GM23338 (cell line): ENCODE data around the gene TMEM94. TPM values are rescaled to one million over a fixed set of nuclear protein-coding genes. Genes with fewer than 3 reads are reported as not detected.

Experiments
- ATAC-seq: fragments of 200-7000 bp; cut with Tn5 transposase; 3 replicates; pipeline ENCODE4 v1.9.1; 2020
- DNase-seq: peaks from one replicate; pipeline ENCODE4 v3.0.0-alpha.2; 2015; ENCODE audit warnings: low spot score
- H2AFZ ChIP-seq: fragments of 200-600 bp; sonication (generic); 2 replicates; pipeline ENCODE4 v1.8.0; 2016; ENCODE audit warnings: antibody characterized with exemption, mild to moderate bottlenecking, moderate library complexity
- H3F3A ChIP-seq: fragments of 200-600 bp; sonication (generic); replicated peaks from 2 replicates; pipeline ENCODE4 v1.8.0; 2017; ENCODE audit warnings: antibody characterized with exemption, mixed run types, low read depth
- H3K27ac ChIP-seq: fragments of 200-600 bp; sonication (generic); 2 replicates; pipeline ENCODE4 v1.6.1; 2016; ENCODE audit warnings: low read depth
- H3K27me3 ChIP-seq: fragments of 200-600 bp; sonication (generic); 2 replicates; pipeline ENCODE4 v1.8.0; 2016; ENCODE audit warnings: mild to moderate bottlenecking, mixed run types, moderate library complexity; ENCODE audit not compliant: insufficient read depth
- H3K36me3 ChIP-seq: fragments of 200-600 bp; sonication (generic); 2 replicates; pipeline ENCODE4 v1.8.0; 2016; ENCODE audit warnings: mild to moderate bottlenecking; ENCODE audit not compliant: insufficient read depth
- H3K4me1 ChIP-seq: fragments of 200-600 bp; sonication (generic); 2 replicates; pipeline ENCODE4 v1.8.0; 2016; ENCODE audit warnings: mild to moderate bottlenecking, moderate library complexity; ENCODE audit not compliant: insufficient read depth
- H3K4me2 ChIP-seq: fragments of 200-600 bp; sonication (generic); 2 replicates; pipeline ENCODE4 v1.7.1; 2017; ENCODE audit warnings: mixed run types
- H3K4me3 ChIP-seq: fragments of 200-600 bp; sonication (generic); 2 replicates; pipeline ENCODE4 v1.6.1; 2016; ENCODE audit warnings: mixed run types
- H3K79me2 ChIP-seq: fragments of 200-600 bp; sonication (generic); replicated peaks from 2 replicates; pipeline ENCODE4 v1.8.0; 2017; ENCODE audit warnings: mild to moderate bottlenecking; ENCODE audit not compliant: insufficient read depth
- H3K9me2 ChIP-seq: fragments of 200-600 bp; sonication (generic); 2 replicates; pipeline ENCODE4 v1.8.0; 2017; ENCODE audit not compliant: insufficient read depth
- H4K20me1 ChIP-seq: fragments of 200-600 bp; sonication (generic); replicated peaks from 2 replicates; pipeline ENCODE4 v1.8.0; 2017; ENCODE audit warnings: mild to moderate bottlenecking; ENCODE audit not compliant: insufficient read depth
- H3K27ac Mint-ChIP-seq: 2 replicates; pipeline ENCODE4 v1.8.0; 2020; ENCODE audit warnings: inconsistent platforms, mild to moderate bottlenecking, moderate library complexity, mixed read lengths
- H3K27me3 Mint-ChIP-seq: 3 replicates; pipeline ENCODE4 v1.8.0; 2022; ENCODE audit warnings: low read depth, mild to moderate bottlenecking, moderate library complexity, mixed read lengths, inconsistent platforms; ENCODE audit not compliant: insufficient read depth, poor library complexity
- H3K36me3 Mint-ChIP-seq: 3 replicates; pipeline ENCODE4 v1.8.0; 2021; ENCODE audit warnings: low read depth, mild to moderate bottlenecking, inconsistent platforms, moderate library complexity, mixed read lengths
- H3K4me1 Mint-ChIP-seq: 3 replicates; pipeline ENCODE4 v1.8.0; 2020; ENCODE audit warnings: mild to moderate bottlenecking, inconsistent platforms, mixed read lengths
- H3K4me3 Mint-ChIP-seq: 3 replicates; pipeline ENCODE4 v1.8.0; 2021; ENCODE audit warnings: moderate library complexity, mild to moderate bottlenecking, inconsistent platforms, mixed read lengths
- H3K9me3 Mint-ChIP-seq: 3 replicates; pipeline ENCODE4 v1.8.0; 2020; ENCODE audit warnings: moderate library complexity, mild to moderate bottlenecking, inconsistent platforms, mixed read lengths
- CREB1 ChIP-seq: fragments of 250-450 bp; sonication (Bioruptor Pico); IDR thresholded peaks from 2 replicates; pipeline ENCODE4 v1.5.0; 2020; ENCODE audit warnings: low read depth, mild to moderate bottlenecking, moderate library complexity
- EZH2 ChIP-seq: fragments of 200-600 bp; sonication (generic); IDR thresholded peaks from one replicate; pipeline ENCODE4 v1.8.0; 2017; ENCODE audit warnings: antibody characterized with exemption, mild to moderate bottlenecking, low read depth; ENCODE audit not compliant: unreplicated experiment
- EZH2phosphoT487 ChIP-seq: fragments of 200-600 bp; sonication (generic); IDR thresholded peaks from one replicate; pipeline ENCODE4 v1.8.1; 2018; ENCODE audit warnings: antibody characterized with exemption; ENCODE audit not compliant: unreplicated experiment
- JUNB ChIP-seq: IDR thresholded peaks from one replicate; pipeline ENCODE4 v1.6.1; 2016; ENCODE audit warnings: antibody characterized with exemption; ENCODE audit not compliant: unreplicated experiment
- NANOG ChIP-seq: IDR thresholded peaks from 2 replicates; pipeline ENCODE4 v1.6.1; 2016; ENCODE audit warnings: antibody characterized with exemption, borderline replicate concordance
- POLR2AphosphoS5 ChIP-seq: IDR thresholded peaks from 2 replicates; pipeline ENCODE4 v1.6.1; 2016; ENCODE audit warnings: antibody characterized with exemption, low read depth
- STAT1 ChIP-seq: IDR thresholded peaks from one replicate; pipeline ENCODE4 v1.6.1; 2016; ENCODE audit warnings: antibody characterized with exemption; ENCODE audit not compliant: unreplicated experiment
- ZNF114 ChIP-seq: fragments of 250-450 bp; sonication (Bioruptor Pico); IDR thresholded peaks from 2 replicates; pipeline ENCODE4 v1.5.0; 2020; ENCODE audit warnings: mild to moderate bottlenecking, moderate library complexity
- ZNF331 ChIP-seq: fragments of 250-450 bp; sonication (Bioruptor Pico); IDR thresholded peaks from 2 replicates; pipeline ENCODE4 v1.5.0; 2020; ENCODE audit warnings: low read depth, mild to moderate bottlenecking, moderate library complexity
- polyA plus RNA-seq: library from polyadenylated mRNA; unstranded; fragments of >200 nt; fragmentation: Nextera tagmentation; extraction: Ambion mirVana; gene quantifications from 2 replicates; pipeline ENCODE4 v1.2.1, GENCODE V29; 2016
- total RNA-seq: library from RNA; depleted of rRNA; stranded (reverse); fragments of >200 nt; shearing (Covaris generic); gene quantifications from 2 replicates; pipeline ENCODE4 v1.2.3, GENCODE V29; 2014
- TF ChIP-seq, protein P1 (sequence below), 2 experiments: fragments of 200-600 bp in 1 of 2; sonication (generic) in 1 of 2; conservative IDR thresholded peaks; 2 replicates each; pipeline versions ENCODE4 v1.5.1 to v1.6.1; 2016 to 2017; ENCODE audit warnings: antibody characterized with exemption in 2 of 2, low read depth in 2 of 2, mild to moderate bottlenecking in 2 of 2, moderate library complexity in 1 of 2
- TF ChIP-seq, protein P2 (sequence below): fragments of 250-450 bp; sonication (Bioruptor Pico); IDR thresholded peaks from 2 replicates; pipeline ENCODE4 v1.5.0; 2020; ENCODE audit warnings: mild to moderate bottlenecking, moderate library complexity
- TF ChIP-seq, protein P3 (sequence below): IDR thresholded peaks from one replicate; pipeline ENCODE4 v1.6.1; 2018; ENCODE audit warnings: antibody characterized with exemption; ENCODE audit not compliant: unreplicated experiment
- TF ChIP-seq, protein P4 (sequence below): IDR thresholded peaks from 2 replicates; pipeline ENCODE4 v1.6.1; 2016; ENCODE audit warnings: antibody characterized with exemption

TMEM94 gene
- total and polyA plus RNA-seq, 2 experiments from 2014 or later, result 24.0 to 66.0 TPM

- no peak for DNase-seq
- Histone ChIP-seq H3K9me2 (no peaks in the 10 kb centered on the region), H3K4me1 (no peaks in the 10 kb centered on the region), H3F3A (no peaks in the 10 kb centered on the region), H4K20me1 (no peaks in the 10 kb centered on the region), H3K4me2 (no peak overlapping the region), H3K27ac (no peak overlapping the region), H3K79me2 (no peaks in the 10 kb centered on the region), H3K27me3 (no peaks in the 10 kb centered on the region), H3K36me3 (no peaks in the 10 kb centered on the region), H3K4me3 (no peak overlapping the region), H2AFZ (no peak overlapping the region)
- no peak overlapping the region for H3K4me3 Mint-ChIP-seq
- H3K4me1 Mint-ChIP-seq, result no peaks in the 10 kb centered on the region
- H3K36me3 Mint-ChIP-seq, result peaks cover 3% of the 10 kb centered on the region; the same call in 1 of the 3 replicates
- TF ChIP-seq JUNB (no peak), NANOG (no peak), EZH2 (no peak), POLR2AphosphoS5 (no peak), CREB1 (CRISPR knock-in tag) (no peak), ZNF114 (CRISPR knock-in tag) (no peak), EZH2phosphoT487 (no peak), ZNF331 (CRISPR knock-in tag) (no peak), STAT1 (no peak)
- TF ChIP-seq, protein P1, sequence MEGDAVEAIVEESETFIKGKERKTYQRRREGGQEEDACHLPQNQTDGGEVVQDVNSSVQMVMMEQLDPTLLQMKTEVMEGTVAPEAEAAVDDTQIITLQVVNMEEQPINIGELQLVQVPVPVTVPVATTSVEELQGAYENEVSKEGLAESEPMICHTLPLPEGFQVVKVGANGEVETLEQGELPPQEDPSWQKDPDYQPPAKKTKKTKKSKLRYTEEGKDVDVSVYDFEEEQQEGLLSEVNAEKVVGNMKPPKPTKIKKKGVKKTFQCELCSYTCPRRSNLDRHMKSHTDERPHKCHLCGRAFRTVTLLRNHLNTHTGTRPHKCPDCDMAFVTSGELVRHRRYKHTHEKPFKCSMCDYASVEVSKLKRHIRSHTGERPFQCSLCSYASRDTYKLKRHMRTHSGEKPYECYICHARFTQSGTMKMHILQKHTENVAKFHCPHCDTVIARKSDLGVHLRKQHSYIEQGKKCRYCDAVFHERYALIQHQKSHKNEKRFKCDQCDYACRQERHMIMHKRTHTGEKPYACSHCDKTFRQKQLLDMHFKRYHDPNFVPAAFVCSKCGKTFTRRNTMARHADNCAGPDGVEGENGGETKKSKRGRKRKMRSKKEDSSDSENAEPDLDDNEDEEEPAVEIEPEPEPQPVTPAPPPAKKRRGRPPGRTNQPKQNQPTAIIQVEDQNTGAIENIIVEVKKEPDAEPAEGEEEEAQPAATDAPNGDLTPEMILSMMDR (conservative IDR thresholded peaks at IDR 0.05; ENCODE audit: low read depth in 2 of 2), result no peak
- TF ChIP-seq, protein P2, sequence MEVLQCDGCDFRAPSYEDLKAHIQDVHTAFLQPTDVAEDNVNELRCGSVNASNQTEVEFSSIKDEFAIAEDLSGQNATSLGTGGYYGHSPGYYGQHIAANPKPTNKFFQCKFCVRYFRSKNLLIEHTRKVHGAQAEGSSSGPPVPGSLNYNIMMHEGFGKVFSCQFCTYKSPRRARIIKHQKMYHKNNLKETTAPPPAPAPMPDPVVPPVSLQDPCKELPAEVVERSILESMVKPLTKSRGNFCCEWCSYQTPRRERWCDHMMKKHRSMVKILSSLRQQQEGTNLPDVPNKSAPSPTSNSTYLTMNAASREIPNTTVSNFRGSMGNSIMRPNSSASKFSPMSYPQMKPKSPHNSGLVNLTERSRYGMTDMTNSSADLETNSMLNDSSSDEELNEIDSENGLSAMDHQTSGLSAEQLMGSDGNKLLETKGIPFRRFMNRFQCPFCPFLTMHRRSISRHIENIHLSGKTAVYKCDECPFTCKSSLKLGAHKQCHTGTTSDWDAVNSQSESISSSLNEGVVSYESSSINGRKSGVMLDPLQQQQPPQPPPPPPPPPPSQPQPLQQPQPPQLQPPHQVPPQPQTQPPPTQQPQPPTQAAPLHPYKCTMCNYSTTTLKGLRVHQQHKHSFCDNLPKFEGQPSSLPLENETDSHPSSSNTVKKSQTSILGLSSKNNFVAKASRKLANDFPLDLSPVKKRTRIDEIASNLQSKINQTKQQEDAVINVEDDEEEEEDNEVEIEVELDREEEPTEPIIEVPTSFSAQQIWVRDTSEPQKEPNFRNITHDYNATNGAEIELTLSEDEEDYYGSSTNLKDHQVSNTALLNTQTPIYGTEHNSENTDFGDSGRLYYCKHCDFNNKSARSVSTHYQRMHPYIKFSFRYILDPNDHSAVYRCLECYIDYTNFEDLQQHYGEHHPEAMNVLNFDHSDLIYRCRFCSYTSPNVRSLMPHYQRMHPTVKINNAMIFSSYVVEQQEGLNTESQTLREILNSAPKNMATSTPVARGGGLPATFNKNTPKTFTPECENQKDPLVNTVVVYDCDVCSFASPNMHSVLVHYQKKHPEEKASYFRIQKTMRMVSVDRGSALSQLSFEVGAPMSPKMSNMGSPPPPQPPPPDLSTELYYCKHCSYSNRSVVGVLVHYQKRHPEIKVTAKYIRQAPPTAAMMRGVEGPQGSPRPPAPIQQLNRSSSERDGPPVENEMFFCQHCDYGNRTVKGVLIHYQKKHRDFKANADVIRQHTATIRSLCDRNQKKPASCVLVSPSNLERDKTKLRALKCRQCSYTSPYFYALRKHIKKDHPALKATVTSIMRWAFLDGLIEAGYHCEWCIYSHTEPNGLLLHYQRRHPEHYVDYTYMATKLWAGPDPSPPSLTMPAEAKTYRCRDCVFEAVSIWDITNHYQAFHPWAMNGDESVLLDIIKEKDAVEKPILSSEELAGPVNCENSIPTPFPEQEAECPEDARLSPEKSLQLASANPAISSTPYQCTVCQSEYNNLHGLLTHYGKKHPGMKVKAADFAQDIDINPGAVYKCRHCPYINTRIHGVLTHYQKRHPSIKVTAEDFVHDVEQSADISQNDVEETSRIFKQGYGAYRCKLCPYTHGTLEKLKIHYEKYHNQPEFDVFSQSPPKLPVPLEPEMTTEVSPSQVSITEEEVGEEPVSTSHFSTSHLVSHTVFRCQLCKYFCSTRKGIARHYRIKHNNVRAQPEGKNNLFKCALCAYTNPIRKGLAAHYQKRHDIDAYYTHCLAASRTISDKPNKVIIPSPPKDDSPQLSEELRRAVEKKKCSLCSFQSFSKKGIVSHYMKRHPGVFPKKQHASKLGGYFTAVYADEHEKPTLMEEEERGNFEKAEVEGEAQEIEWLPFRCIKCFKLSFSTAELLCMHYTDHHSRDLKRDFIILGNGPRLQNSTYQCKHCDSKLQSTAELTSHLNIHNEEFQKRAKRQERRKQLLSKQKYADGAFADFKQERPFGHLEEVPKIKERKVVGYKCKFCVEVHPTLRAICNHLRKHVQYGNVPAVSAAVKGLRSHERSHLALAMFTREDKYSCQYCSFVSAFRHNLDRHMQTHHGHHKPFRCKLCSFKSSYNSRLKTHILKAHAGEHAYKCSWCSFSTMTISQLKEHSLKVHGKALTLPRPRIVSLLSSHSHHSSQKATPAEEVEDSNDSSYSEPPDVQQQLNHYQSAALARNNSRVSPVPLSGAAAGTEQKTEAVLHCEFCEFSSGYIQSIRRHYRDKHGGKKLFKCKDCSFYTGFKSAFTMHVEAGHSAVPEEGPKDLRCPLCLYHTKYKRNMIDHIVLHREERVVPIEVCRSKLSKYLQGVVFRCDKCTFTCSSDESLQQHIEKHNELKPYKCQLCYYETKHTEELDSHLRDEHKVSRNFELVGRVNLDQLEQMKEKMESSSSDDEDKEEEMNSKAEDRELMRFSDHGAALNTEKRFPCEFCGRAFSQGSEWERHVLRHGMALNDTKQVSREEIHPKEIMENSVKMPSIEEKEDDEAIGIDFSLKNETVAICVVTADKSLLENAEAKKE (CRISPR knock-in tag), result no peak
- TF ChIP-seq, protein P3, sequence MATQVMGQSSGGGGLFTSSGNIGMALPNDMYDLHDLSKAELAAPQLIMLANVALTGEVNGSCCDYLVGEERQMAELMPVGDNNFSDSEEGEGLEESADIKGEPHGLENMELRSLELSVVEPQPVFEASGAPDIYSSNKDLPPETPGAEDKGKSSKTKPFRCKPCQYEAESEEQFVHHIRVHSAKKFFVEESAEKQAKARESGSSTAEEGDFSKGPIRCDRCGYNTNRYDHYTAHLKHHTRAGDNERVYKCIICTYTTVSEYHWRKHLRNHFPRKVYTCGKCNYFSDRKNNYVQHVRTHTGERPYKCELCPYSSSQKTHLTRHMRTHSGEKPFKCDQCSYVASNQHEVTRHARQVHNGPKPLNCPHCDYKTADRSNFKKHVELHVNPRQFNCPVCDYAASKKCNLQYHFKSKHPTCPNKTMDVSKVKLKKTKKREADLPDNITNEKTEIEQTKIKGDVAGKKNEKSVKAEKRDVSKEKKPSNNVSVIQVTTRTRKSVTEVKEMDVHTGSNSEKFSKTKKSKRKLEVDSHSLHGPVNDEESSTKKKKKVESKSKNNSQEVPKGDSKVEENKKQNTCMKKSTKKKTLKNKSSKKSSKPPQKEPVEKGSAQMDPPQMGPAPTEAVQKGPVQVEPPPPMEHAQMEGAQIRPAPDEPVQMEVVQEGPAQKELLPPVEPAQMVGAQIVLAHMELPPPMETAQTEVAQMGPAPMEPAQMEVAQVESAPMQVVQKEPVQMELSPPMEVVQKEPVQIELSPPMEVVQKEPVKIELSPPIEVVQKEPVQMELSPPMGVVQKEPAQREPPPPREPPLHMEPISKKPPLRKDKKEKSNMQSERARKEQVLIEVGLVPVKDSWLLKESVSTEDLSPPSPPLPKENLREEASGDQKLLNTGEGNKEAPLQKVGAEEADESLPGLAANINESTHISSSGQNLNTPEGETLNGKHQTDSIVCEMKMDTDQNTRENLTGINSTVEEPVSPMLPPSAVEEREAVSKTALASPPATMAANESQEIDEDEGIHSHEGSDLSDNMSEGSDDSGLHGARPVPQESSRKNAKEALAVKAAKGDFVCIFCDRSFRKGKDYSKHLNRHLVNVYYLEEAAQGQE, result no peak
- TF ChIP-seq, protein P4, sequence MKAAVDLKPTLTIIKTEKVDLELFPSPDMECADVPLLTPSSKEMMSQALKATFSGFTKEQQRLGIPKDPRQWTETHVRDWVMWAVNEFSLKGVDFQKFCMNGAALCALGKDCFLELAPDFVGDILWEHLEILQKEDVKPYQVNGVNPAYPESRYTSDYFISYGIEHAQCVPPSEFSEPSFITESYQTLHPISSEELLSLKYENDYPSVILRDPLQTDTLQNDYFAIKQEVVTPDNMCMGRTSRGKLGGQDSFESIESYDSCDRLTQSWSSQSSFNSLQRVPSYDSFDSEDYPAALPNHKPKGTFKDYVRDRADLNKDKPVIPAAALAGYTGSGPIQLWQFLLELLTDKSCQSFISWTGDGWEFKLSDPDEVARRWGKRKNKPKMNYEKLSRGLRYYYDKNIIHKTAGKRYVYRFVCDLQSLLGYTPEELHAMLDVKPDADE, result no peak
- peaks cover 9% of the 10 kb centered on the region for H3K27me3 Mint-ChIP-seq
- no peaks in the 10 kb centered on the region for H3K9me3 Mint-ChIP-seq
- H3K27ac Mint-ChIP-seq, result no peak overlapping the region
- no peak for ATAC-seq
These were observed 37.2 kb downstream of the TMEM94 start for GRCh38 chr17:75493476-75494129.
